Mesenchymal stem cell (in vitro differentiated cells and primary cell): ENCODE data around the gene GPR84.

Experiments used
- DNase-seq: peaks from one replicate; pipeline ENCODE4 v3.0.0-alpha.2; 2013
- H2AFZ ChIP-seq: one replicate; pipeline ENCODE4 v1.6.1; 2013; ENCODE audit warnings: low read depth, mild to moderate bottlenecking, control low read depth, inconsistent platforms, low read length, moderate library complexity
- H2AK5ac ChIP-seq: 2 replicates; pipeline ENCODE4 v1.6.1; 2013; ENCODE audit warnings: low read length, moderate library complexity, mild to moderate bottlenecking, inconsistent platforms; ENCODE audit not compliant: severe bottlenecking
- H2BK120ac ChIP-seq: one replicate; pipeline ENCODE4 v1.6.1; 2013; ENCODE audit warnings: low read depth, mild to moderate bottlenecking, inconsistent platforms, low read length, moderate library complexity
- H2BK12ac ChIP-seq, 2 experiments: one replicate each; pipeline ENCODE4 v1.6.1; 2013; ENCODE audit warnings: inconsistent platforms in 2 of 2, low read length in 2 of 2, mild to moderate bottlenecking in 2 of 2, moderate library complexity in 2 of 2, control low read depth in 1 of 2
- H2BK15ac ChIP-seq: one replicate; pipeline ENCODE4 v1.6.1; 2013; ENCODE audit warnings: mild to moderate bottlenecking, low read depth, inconsistent platforms; ENCODE audit not compliant: poor library complexity, severe bottlenecking
- H2BK5ac ChIP-seq: 2 replicates; pipeline ENCODE4 v1.6.1; 2013; ENCODE audit warnings: low read depth, mild to moderate bottlenecking, low read length, control low read depth, inconsistent platforms; ENCODE audit not compliant: poor library complexity, severe bottlenecking
- H3K14ac ChIP-seq, 2 experiments: one replicate each; pipeline ENCODE4 v1.6.1; 2013; ENCODE audit warnings: inconsistent platforms in 2 of 2, low read length in 2 of 2, control low read depth in 1 of 2, mild to moderate bottlenecking in 1 of 2, moderate library complexity in 1 of 2
- H3K18ac ChIP-seq, 2 experiments: one replicate each; pipeline ENCODE4 v1.6.1; 2013; ENCODE audit warnings: inconsistent platforms in 2 of 2, low read length in 2 of 2, control low read depth in 1 of 2, low read depth in 1 of 2, mild to moderate bottlenecking in 1 of 2
- H3K23ac ChIP-seq, 2 experiments: one replicate each; pipeline ENCODE4 v1.6.1; 2013; ENCODE audit warnings: inconsistent platforms in 2 of 2, low read length in 2 of 2, mild to moderate bottlenecking in 2 of 2, moderate library complexity in 2 of 2, control low read depth in 1 of 2
- H3K27ac ChIP-seq: 2 replicates; pipeline ENCODE4 v1.5.1; 2013; ENCODE audit warnings: mild to moderate bottlenecking, moderate library complexity, low read length, control low read depth, inconsistent platforms; ENCODE audit not compliant: poor library complexity, severe bottlenecking
- H3K27me3 ChIP-seq, 2 experiments: 2 replicates each; pipeline versions ENCODE4 v1.6.1 to v1.7.0; 2013; ENCODE audit warnings: low read length in 2 of 2, mild to moderate bottlenecking in 2 of 2, moderate library complexity in 2 of 2, control low read depth in 1 of 2, inconsistent platforms in 1 of 2; ENCODE audit not compliant: control insufficient read depth in 1 of 2, insufficient read depth in 1 of 2
- H3K36me3 ChIP-seq, 2 experiments: 2 replicates each; pipeline versions ENCODE4 v1.6.1 to v1.7.0; 2013; ENCODE audit warnings: low read length in 2 of 2, control low read depth in 1 of 2, inconsistent platforms in 1 of 2, low read depth in 1 of 2, mild to moderate bottlenecking in 1 of 2; ENCODE audit not compliant: insufficient read depth in 2 of 2, control insufficient read depth in 1 of 2
- H3K4ac ChIP-seq, 2 experiments: one replicate each; pipeline ENCODE4 v1.6.1; 2013; ENCODE audit warnings: inconsistent platforms in 2 of 2, low read length in 2 of 2, mild to moderate bottlenecking in 2 of 2, moderate library complexity in 2 of 2, control low read depth in 1 of 2, low read depth in 1 of 2
- H3K4me1 ChIP-seq: 2 replicates; pipeline ENCODE4 v1.6.1; 2013; ENCODE audit warnings: low read depth, low read length, control low read depth; ENCODE audit not compliant: control insufficient read depth, insufficient read depth
- H3K4me2 ChIP-seq: 2 replicates; pipeline ENCODE4 v1.6.1; 2013; ENCODE audit warnings: low read length, mild to moderate bottlenecking, inconsistent platforms; ENCODE audit not compliant: poor library complexity, severe bottlenecking
- H3K4me3 ChIP-seq, 2 experiments: 2 replicates each; pipeline versions ENCODE4 v1.5.1 to v1.7.0; 2013; ENCODE audit warnings: low read length in 2 of 2, mild to moderate bottlenecking in 2 of 2, control low read depth in 1 of 2, low read depth in 1 of 2; ENCODE audit not compliant: insufficient read depth in 1 of 2
- H3K79me1 ChIP-seq: replicated peaks from 2 replicates; pipeline ENCODE4 v1.6.1; 2013; ENCODE audit warnings: mild to moderate bottlenecking, control low read depth, low read length, inconsistent platforms; ENCODE audit not compliant: poor library complexity, severe bottlenecking
- H3K9ac ChIP-seq: 2 replicates; pipeline ENCODE4 v1.7.0; 2013; ENCODE audit warnings: mild to moderate bottlenecking, low read length, moderate library complexity
- H3K9me3 ChIP-seq: 2 replicates; pipeline ENCODE4 v1.7.0; 2013; ENCODE audit warnings: mild to moderate bottlenecking, low read length; ENCODE audit not compliant: control insufficient read depth
- H4K8ac ChIP-seq: one replicate; pipeline ENCODE4 v1.6.1; 2013; ENCODE audit warnings: inconsistent platforms, mild to moderate bottlenecking, low read length, moderate library complexity
- H4K91ac ChIP-seq: one replicate; pipeline ENCODE4 v1.6.1; 2013; ENCODE audit warnings: mild to moderate bottlenecking, low read length, inconsistent platforms
- whole genome bisulfite sequencing: methylation state at CpG from one replicate; pipeline ENCODE4 v1.1.7; 2013; ENCODE audit warnings: mixed read lengths; 5-methylcytosine and 5-hydroxymethylcytosine counted together

Gene GPR84

DNA sequence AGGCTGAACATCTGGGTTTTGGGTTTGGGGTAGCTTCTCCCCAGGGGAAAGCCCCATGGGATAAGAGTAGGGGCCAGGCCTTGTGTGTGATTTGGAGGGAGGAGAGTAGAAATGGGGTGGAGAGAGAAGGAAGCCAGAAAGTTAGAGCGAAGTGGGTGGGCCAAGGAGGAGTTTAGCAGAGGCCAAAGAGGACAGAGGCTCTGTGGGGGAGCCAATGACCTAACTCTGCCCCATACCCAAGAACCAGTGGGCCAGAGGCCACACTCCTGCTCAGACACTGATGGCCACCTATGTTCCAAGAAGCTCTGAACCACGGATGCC, 10.9 kb upstream of the GPR84 start:
- H2AFZ ChIP-seq = no peak overlapping the region
- no peak overlapping the region for H3K9ac ChIP-seq
- no peak overlapping the region for H3K4ac ChIP-seq
- peaks cover 28% of the 10 kb centered on the region for H3K4me1 ChIP-seq
- H3K14ac ChIP-seq = no peak overlapping the region
- no peak overlapping the region for H4K8ac ChIP-seq
- peaks cover 3 to 38% of the 10 kb centered on the region in 2 experiments for H3K36me3 ChIP-seq
- peaks cover 11% of the 10 kb centered on the region for H3K79me1 ChIP-seq
- no peak overlapping the region for H3K4me2 ChIP-seq
- no peak overlapping the region for H2BK120ac ChIP-seq
- H2BK5ac ChIP-seq = no peak overlapping the region
- no peaks in the 10 kb centered on the region for H3K27me3 ChIP-seq
- DNase-seq = no peak
- H3K27ac ChIP-seq = no peak overlapping the region
- no peak overlapping the region for H3K23ac ChIP-seq
- 81% methylated on average over 2 of the region's 2 CpGs for WGBS
- no peak overlapping the region for H3K18ac ChIP-seq
- no peak overlapping the region for H2BK15ac ChIP-seq
- no peak overlapping the region for H3K4me3 ChIP-seq
- H4K91ac ChIP-seq = no peak overlapping the region
- no peaks in the 10 kb centered on the region for H3K9me3 ChIP-seq
- no peak overlapping the region for H2BK12ac ChIP-seq
- H2AK5ac ChIP-seq = no peak overlapping the region

DNA sequence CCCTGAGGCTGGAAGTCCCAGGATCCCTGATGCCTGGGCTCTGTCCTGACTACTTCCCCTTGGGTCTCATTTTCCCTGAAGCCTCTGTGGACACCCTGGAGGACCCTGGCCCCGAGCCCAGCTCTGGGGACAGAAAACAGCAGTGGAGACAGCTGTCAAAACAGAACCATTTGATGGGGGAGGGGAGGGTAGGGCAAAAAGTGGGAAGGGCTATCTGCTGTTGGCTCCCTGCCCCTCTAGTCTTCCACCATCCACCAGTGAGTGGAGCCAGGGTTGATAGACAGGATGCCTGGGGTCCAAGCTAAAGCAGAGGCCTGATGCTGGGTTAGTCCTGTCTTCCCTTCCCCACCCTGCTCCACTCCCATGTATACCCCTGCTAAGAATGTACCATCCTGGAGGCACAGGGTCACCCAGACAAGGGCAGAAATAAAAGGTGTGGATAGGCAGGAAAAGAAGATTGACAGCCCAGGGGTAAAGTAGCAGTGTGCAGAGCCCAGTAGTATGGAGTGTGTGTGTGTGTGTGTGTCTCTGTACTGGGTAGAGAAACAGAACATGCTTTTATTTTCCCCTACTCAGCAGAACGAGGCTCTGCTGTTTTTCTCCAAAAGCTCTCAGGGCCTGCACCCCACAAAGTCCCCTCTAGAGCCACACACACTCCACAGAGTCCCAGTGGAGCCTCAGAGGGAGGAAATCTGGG, 10.4 kb upstream of the GPR84 start:
- Histone ChIP-seq H2AFZ (no peak overlapping the region), H3K23ac (no peak overlapping the region), H3K4ac (no peak overlapping the region), H3K9ac (no peak overlapping the region), H4K8ac (no peak overlapping the region), H2AK5ac (no peak overlapping the region), H3K79me1 (peaks cover 11% of the 10 kb centered on the region), H2BK5ac (no peak overlapping the region), H3K14ac (no peak overlapping the region), H3K9me3 (no peaks in the 10 kb centered on the region), H3K27me3 (no peaks in the 10 kb centered on the region), H3K4me2 (no peak overlapping the region), H2BK15ac (no peak overlapping the region), H2BK12ac (no peak overlapping the region), H4K91ac (no peak overlapping the region), H3K18ac (no peak overlapping the region), H2BK120ac (no peak overlapping the region), H3K36me3 (peaks cover 3 to 38% of the 10 kb centered on the region in 2 experiments), H3K27ac (no peak overlapping the region), H3K4me1 (peaks cover 30% of the 10 kb centered on the region), H3K4me3 (no peak overlapping the region)
- WGBS = 9% methylated on average over 1 of the region's 2 CpGs
- DNase-seq = no peak

DNA sequence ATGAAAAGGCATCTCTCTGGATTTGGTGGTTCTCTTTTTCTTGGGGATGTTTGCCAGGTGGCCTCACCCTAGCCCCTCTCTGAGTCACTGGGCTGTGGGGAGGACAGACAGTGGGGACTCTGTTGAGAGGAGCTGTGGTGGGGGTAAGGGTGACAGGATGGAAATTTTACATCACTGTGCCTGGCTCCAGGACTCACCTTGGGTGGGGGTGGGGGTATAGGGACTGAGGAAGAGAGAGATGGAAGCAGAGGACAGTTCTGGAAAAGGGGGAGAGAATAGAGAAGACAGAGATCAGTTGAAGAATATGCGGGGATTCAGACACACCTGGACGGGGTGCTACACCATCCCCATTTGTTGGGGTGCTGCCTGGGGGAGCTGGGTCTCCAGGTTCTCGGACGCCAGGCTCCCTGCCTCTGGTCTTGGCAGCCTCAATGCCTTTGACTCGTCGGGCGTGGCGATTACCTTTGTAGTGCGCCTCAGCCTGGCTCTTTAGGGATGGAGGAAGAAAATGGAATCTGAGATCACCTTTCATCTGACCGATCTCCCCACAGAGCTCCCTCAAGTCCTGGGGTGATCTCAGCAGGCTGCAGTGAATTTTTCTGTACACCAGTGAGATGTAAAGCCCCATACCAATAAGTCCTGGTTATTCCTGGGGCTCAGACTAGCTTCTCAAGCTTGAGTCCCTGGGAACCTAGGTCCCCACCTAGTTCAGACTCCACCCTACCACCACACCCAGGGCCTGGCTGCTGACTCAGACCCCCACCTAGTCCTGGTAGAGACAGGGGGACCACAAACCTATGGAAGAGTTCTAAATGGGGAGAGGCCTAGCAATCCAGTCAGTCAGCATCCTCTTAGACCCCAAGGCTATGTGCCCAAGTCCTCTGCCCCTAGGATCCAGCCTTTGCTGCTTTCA, 9.6 kb upstream of the GPR84 start:
- H2BK12ac ChIP-seq = no peak overlapping the region
- H3K14ac ChIP-seq = no peak overlapping the region
- no peaks in the 10 kb centered on the region for H3K27me3 ChIP-seq
- H3K9ac ChIP-seq = no peak overlapping the region
- H3K18ac ChIP-seq = no peak overlapping the region
- H4K91ac ChIP-seq = no peak overlapping the region
- no peak overlapping the region for H2BK5ac ChIP-seq
- H3K27ac ChIP-seq = no peak overlapping the region
- DNase-seq = no peak
- H3K4me1 ChIP-seq = peaks cover 32% of the 10 kb centered on the region
- H4K8ac ChIP-seq = no peak overlapping the region
- H3K23ac ChIP-seq = no peak overlapping the region
- no peaks in the 10 kb centered on the region for H3K9me3 ChIP-seq
- H3K4me3 ChIP-seq = no peak overlapping the region
- no peak overlapping the region for H2BK120ac ChIP-seq
- H3K79me1 ChIP-seq = peaks cover 11% of the 10 kb centered on the region
- no peak overlapping the region for H3K4ac ChIP-seq
- H2AFZ ChIP-seq = no peak overlapping the region
- no peak overlapping the region for H3K4me2 ChIP-seq
- WGBS = 94% methylated on average over 10 of the region's 10 CpGs
- H3K36me3 ChIP-seq = peaks cover 3 to 38% of the 10 kb centered on the region in 2 experiments
- H2AK5ac ChIP-seq = no peak overlapping the region
- H2BK15ac ChIP-seq = no peak overlapping the region

- H3K79me1 ChIP-seq = peaks cover 2% of the 10 kb centered on the region
- H2AK5ac ChIP-seq = no peak overlapping the region
- peak overlapping the region; percentile 49 for H3K9ac ChIP-seq
- no peak overlapping the region for H3K4me3 ChIP-seq
- no peak overlapping the region for H2AFZ ChIP-seq
- WGBS = 89% methylated on average over 7 of the region's 8 CpGs
- peaks cover 3 to 31% of the 10 kb centered on the region in 2 experiments for H3K36me3 ChIP-seq
- H3K14ac ChIP-seq = no peak overlapping the region
- no peak overlapping the region for H2BK120ac ChIP-seq
- no peak overlapping the region for H3K27ac ChIP-seq
- H4K91ac ChIP-seq = peak overlapping the region; percentile 34
- H2BK12ac ChIP-seq = no peak overlapping the region
- no peak overlapping the region for H2BK15ac ChIP-seq
- no peaks in the 10 kb centered on the region for H3K9me3 ChIP-seq
- no peak overlapping the region for H4K8ac ChIP-seq
- no peak overlapping the region for H2BK5ac ChIP-seq
- H3K23ac ChIP-seq = no peak overlapping the region
- no peak overlapping the region for H3K4me2 ChIP-seq
- H3K4me1 ChIP-seq = peaks cover 30% of the 10 kb centered on the region
- no peaks in the 10 kb centered on the region for H3K27me3 ChIP-seq
- H3K4ac ChIP-seq = no peak overlapping the region
- H3K18ac ChIP-seq = no peak overlapping the region
- DNase-seq = no peak
These were observed 8.0 kb upstream of the GPR84 start for GRCh38 chr12:54372113-54372806.
